ENCODE measurements around the gene B4GALT2. TPM values are rescaled to one million over a fixed set of nuclear protein-coding genes. Genes with fewer than 3 reads are reported as not detected.

The B4GALT2 gene
- total and polyA plus RNA-seq, 2 donors (not counting 3 experiments of a cell fraction or from before 2014, with no cell fraction given) = 80.0 to 103 TPM

DNA sequence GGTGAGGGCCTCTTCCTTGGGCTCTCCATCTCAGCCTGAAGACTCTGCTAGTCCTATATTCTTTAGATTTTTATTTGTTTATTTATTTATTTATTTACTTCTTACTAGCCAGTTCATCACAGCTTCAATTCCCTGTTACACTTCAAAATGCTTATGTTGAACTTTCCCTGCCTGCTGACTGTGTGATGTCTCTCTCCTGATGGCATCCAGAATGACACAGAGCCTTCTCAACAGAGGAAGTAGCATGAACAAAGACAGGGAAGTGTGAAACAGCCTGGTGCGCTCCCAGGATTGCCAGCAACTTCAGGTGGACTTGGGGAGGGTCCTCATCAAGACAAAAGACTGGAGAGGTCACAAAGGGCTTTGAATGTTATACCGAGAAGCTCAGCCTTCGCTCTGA is 36.6 kb upstream of the B4GALT2 start:
- Histone ChIP-seq H2AFZ (ENCODE audit: low read depth, low read length) (no peak overlapping the region), H3K9me1 (replicated peaks; ENCODE audit: control insufficient read depth, extremely low read depth, insufficient read depth, low read length) (no peaks in the 10 kb centered on the region), H3K27ac (ENCODE audit: insufficient read depth, low read depth, low read length) (no peak overlapping the region), H3K36me3 (ENCODE audit: control insufficient read depth in 2 of 2, extremely low read depth in 1 of 2, insufficient read depth in 2 of 2, low read length in 2 of 2) (no peaks in the 10 kb centered on the region), H3K9me3 (replicated peaks; ENCODE audit: control insufficient read depth, insufficient read depth, low read length) (no peaks in the 10 kb centered on the region), H3K4me3 (replicated peaks in 1 of 3; ENCODE audit: insufficient read depth in 1 of 3, low read depth in 1 of 3, low read length in 3 of 3) (no peak overlapping the region), H3K79me2 (ENCODE audit: control insufficient read depth, insufficient read depth, low read length) (peaks cover 3% of the 10 kb centered on the region), H3K9ac (replicated peaks; ENCODE audit: extremely low read depth, insufficient read depth, low read length) (no peak overlapping the region), H3K27me3 (ENCODE audit: control insufficient read depth in 2 of 2, insufficient read depth in 2 of 2, low read length in 2 of 2) (peaks cover 0 to 3% of the 10 kb centered on the region in 2 experiments), H3K4me1 (ENCODE audit: control insufficient read depth, extremely low read depth, insufficient read depth, low read length) (peaks cover 9% of the 10 kb centered on the region), H3K4me2 (ENCODE audit: insufficient read depth, low read length) (no peak overlapping the region), H4K20me1 (replicated peaks; ENCODE audit: control insufficient read depth, extremely low read depth, insufficient read depth, low read length) (no peaks in the 10 kb centered on the region)
- CTCF ChIA-PET = interaction anchor here (3.1 to 7.2 kb wide), 2 partner anchors 8 to 179 kb away, joined by 22 to 93 read pairs; partner anchors contain the start of gene ARTN
- DNase-seq (ENCODE audit: low read depth, low spot score) (no peak), FAIRE-seq (no peak)
- TF ChIP-seq, protein P1, sequence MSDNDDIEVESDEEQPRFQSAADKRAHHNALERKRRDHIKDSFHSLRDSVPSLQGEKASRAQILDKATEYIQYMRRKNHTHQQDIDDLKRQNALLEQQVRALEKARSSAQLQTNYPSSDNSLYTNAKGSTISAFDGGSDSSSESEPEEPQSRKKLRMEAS (IDR thresholded peaks at IDR 0.05; ENCODE audit: insufficient read depth, insufficient read length) = no peak
- TF ChIP-seq MYC (IDR thresholded peaks at IDR 0.05; ENCODE audit: low read depth, low read length) = no peak
- TF ChIP-seq POLR2A (IDR thresholded peaks at IDR 0.05; ENCODE audit: low read depth, low read length) = no peak
- no TSS peak for BruUV-seq (replicated peaks)
- POLR2A ChIA-PET = no interaction called here
- dilution Hi-C loops (cut with MboI; ENCODE audit: extremely low pct_ligation_motif_present, low sequenced_read_pairs) = loop anchor here (25.0 kb wide), 1 partner anchor 180 kb away; no protein-coding TSS in a partner anchor
- intact Hi-C loops (cut with micrococcal nuclease) = no loop called here

DNA sequence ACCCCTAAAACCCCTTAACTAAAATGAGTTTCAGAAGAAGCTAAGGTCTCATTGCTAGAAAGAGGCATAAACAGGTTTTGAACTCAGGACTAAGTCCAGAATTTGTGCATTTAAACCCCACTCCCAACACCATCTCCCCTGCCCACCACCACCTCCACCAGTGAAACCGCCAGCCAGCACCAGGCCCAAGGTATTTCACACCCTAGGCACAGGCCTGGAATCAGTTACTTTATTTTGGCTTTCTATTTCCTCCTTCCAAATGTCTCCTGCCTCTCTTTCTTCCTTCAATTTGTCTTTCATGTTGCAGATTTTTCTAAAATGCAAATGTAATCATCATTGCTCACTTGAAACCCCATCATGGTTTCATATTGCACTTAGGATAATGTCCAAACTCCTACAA is 34.1 kb upstream of the B4GALT2 start:
- Histone ChIP-seq H3K27me3 (ENCODE audit: control insufficient read depth in 2 of 2, insufficient read depth in 2 of 2, low read length in 2 of 2) (no peaks in the 10 kb centered on the region), H3K4me3 (replicated peaks in 1 of 3; ENCODE audit: insufficient read depth in 1 of 3, low read depth in 1 of 3, low read length in 3 of 3) (no peak overlapping the region), H3K79me2 (ENCODE audit: control insufficient read depth, insufficient read depth, low read length) (peaks cover 5% of the 10 kb centered on the region), H3K36me3 (ENCODE audit: control insufficient read depth in 2 of 2, extremely low read depth in 1 of 2, insufficient read depth in 2 of 2, low read length in 2 of 2) (peaks cover 0 to 3% of the 10 kb centered on the region in 2 experiments), H3K9me1 (replicated peaks; ENCODE audit: control insufficient read depth, extremely low read depth, insufficient read depth, low read length) (no peaks in the 10 kb centered on the region), H4K20me1 (replicated peaks; ENCODE audit: control insufficient read depth, extremely low read depth, insufficient read depth, low read length) (no peaks in the 10 kb centered on the region), H3K27ac (ENCODE audit: insufficient read depth, low read depth, low read length) (no peak overlapping the region), H3K9ac (replicated peaks; ENCODE audit: extremely low read depth, insufficient read depth, low read length) (no peak overlapping the region), H3K9me3 (replicated peaks; ENCODE audit: control insufficient read depth, insufficient read depth, low read length) (no peaks in the 10 kb centered on the region), H3K4me2 (ENCODE audit: insufficient read depth, low read length) (no peak overlapping the region), H2AFZ (ENCODE audit: low read depth, low read length) (no peak overlapping the region), H3K4me1 (ENCODE audit: control insufficient read depth, extremely low read depth, insufficient read depth, low read length) (peaks cover 20% of the 10 kb centered on the region)
- FAIRE-seq (no peak), DNase-seq (ENCODE audit: low read depth, low spot score) (no peak)
- TF ChIP-seq EZH2 (IDR thresholded peaks at IDR 0.05; ENCODE audit: borderline replicate concordance, low read depth, low read length, severe bottlenecking) = no peak
- no peak for TF ChIP-seq GATA2 (IDR thresholded peaks at IDR 0.05; ENCODE audit: insufficient read depth, insufficient read length, low read depth, low read length)
- no peak for TF ChIP-seq JUN (IDR thresholded peaks at IDR 0.05; ENCODE audit: borderline replicate concordance, insufficient read depth, insufficient read length, low read depth)
- TF ChIP-seq, protein P2, sequence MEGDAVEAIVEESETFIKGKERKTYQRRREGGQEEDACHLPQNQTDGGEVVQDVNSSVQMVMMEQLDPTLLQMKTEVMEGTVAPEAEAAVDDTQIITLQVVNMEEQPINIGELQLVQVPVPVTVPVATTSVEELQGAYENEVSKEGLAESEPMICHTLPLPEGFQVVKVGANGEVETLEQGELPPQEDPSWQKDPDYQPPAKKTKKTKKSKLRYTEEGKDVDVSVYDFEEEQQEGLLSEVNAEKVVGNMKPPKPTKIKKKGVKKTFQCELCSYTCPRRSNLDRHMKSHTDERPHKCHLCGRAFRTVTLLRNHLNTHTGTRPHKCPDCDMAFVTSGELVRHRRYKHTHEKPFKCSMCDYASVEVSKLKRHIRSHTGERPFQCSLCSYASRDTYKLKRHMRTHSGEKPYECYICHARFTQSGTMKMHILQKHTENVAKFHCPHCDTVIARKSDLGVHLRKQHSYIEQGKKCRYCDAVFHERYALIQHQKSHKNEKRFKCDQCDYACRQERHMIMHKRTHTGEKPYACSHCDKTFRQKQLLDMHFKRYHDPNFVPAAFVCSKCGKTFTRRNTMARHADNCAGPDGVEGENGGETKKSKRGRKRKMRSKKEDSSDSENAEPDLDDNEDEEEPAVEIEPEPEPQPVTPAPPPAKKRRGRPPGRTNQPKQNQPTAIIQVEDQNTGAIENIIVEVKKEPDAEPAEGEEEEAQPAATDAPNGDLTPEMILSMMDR (IDR thresholded peaks at IDR 0.05; ENCODE audit: extremely low read depth in 1 of 2, insufficient read depth in 1 of 2, low read depth in 1 of 2, low read length in 2 of 2) = no peak
- TF ChIP-seq FOS (IDR thresholded peaks at IDR 0.05; ENCODE audit: borderline replicate concordance, insufficient read depth, low read length) = no peak
- CTCF ChIA-PET = interaction anchor here (1.4 to 7.2 kb wide), 3 partner anchors 11 to 181 kb away, joined by 3 to 93 read pairs (median 22); partner anchors contain the start of gene ARTN
- no TSS peak for BruUV-seq (replicated peaks)
- POLR2A ChIA-PET = no interaction called here
- intact Hi-C loops (cut with micrococcal nuclease) (loop anchor here (5.0 kb wide), 1 partner anchor 102 kb away; no protein-coding TSS in a partner anchor), dilution Hi-C loops (cut with MboI; ENCODE audit: extremely low pct_ligation_motif_present, low sequenced_read_pairs) (loop anchor here (25.0 kb wide), 1 partner anchor 183 kb away; no protein-coding TSS in a partner anchor)

Data from endothelial cell of umbilical vein (primary cell).